Transverse colon (tissue), 4 donors: ENCODE results near the gene RPS15.

Source experiments
- EP300 ChIP-seq: sonication (generic); formaldehyde crosslinking; IDR thresholded peaks from one replicate; pipeline ENCODE4 v1.6.1; 2017; ENCODE audit warnings: antibody characterized with exemption, low read depth
- POLR2A ChIP-seq: fragments of 450-650 bp; IDR thresholded peaks from one replicate; pipeline ENCODE4 v1.6.1; 2016; ENCODE audit warnings: antibody characterized with exemption, mild to moderate bottlenecking, moderate library complexity
- POLR2AphosphoS5 ChIP-seq, 3 donors: sonication (generic); formaldehyde crosslinking; IDR thresholded peaks; one replicate each; pipeline ENCODE4 v1.6.1; 2016; ENCODE audit warnings: antibody characterized with exemption in 3 of 3
- TF ChIP-seq, protein P1 (sequence below), 5 experiments: fragments of 200-600 bp in 3 of 5; fragments of 450-650 bp in 2 of 5; sonication (generic) in 3 of 5; IDR thresholded peaks; 1 replicate in 2 of 5; 2 replicates in 3 of 5; pipeline ENCODE4 v1.5.1; 2016 to 2017; ENCODE audit warnings: antibody characterized with exemption in 5 of 5, inconsistent platforms in 3 of 5, mild to moderate bottlenecking in 2 of 5, moderate library complexity in 1 of 5

DNA sequence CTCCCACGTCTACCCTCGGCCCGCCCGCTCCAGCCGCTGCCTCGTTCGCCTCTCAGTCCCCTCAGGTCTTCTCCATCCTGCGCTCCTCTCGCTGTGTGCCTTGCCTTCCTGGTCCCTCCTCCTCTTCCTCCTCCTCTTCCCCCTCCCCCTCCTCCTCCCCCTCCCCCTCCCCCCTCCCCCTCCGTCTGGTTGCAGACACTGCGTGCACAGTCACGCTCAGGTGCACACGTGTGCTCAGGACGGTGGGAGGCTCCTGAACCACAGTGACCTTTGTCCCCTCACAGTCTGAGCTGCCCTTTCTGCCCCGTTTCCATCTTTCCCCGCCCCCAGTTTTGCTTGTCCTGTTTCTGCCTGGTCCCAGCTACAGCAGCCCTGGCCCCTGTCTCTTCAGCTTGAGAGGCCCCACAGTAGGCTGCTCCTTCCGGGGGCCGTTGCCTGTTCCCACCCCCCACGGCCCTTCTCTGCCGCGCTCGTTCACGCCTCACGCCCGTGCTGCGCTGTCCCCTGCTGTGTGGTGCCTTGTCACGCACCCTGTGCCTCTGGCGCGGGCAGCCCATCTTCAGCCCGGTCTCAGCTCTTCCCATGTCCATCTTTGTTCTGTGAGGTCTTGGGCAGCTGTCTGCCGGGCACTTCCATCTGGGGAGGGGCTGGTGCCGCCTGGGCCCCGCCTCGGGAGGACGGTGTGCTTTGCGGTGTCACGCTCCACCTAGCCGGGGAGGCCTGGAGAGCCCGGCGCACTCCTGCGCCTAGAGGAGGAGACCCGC, 13.8 kb upstream of the RPS15 start:
- TF ChIP-seq, protein P1, sequence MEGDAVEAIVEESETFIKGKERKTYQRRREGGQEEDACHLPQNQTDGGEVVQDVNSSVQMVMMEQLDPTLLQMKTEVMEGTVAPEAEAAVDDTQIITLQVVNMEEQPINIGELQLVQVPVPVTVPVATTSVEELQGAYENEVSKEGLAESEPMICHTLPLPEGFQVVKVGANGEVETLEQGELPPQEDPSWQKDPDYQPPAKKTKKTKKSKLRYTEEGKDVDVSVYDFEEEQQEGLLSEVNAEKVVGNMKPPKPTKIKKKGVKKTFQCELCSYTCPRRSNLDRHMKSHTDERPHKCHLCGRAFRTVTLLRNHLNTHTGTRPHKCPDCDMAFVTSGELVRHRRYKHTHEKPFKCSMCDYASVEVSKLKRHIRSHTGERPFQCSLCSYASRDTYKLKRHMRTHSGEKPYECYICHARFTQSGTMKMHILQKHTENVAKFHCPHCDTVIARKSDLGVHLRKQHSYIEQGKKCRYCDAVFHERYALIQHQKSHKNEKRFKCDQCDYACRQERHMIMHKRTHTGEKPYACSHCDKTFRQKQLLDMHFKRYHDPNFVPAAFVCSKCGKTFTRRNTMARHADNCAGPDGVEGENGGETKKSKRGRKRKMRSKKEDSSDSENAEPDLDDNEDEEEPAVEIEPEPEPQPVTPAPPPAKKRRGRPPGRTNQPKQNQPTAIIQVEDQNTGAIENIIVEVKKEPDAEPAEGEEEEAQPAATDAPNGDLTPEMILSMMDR (IDR thresholded peaks at IDR 0.05): no peak
- no peak for TF ChIP-seq POLR2A
- no peak for TF ChIP-seq POLR2AphosphoS5 (IDR thresholded peaks at IDR 0.05)
- TF ChIP-seq EP300: no peak
